Myocyte (in vitro differentiated cells): ENCODE measurements around the gene TCERG1L. TPM values are rescaled to one million over a fixed set of nuclear protein-coding genes. Genes with fewer than 3 reads are reported as not detected.
"Not testable (repeated sequence)": the region's sequence is repeated elsewhere in the genome, so short reads cannot be mapped to it uniquely, and the experiment has no call there.

Source experiments
- DNase-seq: peaks from one replicate; pipeline ENCODE4 v3.0.0-alpha.2; 2012; ENCODE audit warnings: low read depth
- total RNA-seq: library from RNA; depleted of rRNA; stranded (reverse); fragments of >200 nt; gene quantifications from 2 replicates; pipeline ENCODE4 v1.2.3, GENCODE V29; 2014

Gene TCERG1L
- total RNA-seq, 1 donor from 2014 or later = not detected

DNA sequence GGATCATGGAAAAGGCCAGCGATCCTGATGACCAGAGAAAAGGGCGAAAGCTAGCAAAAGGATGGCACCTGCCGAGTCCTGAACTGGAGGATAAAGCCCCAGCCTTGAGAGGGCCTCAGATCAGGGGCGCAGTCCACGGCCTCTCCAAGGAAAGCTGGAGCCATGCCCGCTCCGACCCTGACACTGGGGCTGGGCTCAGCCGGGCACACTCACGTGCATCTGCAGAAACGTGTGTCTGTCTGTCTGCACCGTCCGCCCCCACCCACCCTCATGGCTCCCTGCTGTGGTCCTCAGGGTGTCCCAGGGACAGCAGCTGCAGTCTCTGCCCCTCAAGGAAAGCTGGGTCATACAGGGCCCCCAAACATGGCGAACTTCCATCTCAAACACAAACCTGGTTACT lies 200.5 kb downstream of the TCERG1L start:
- DNase-seq = no peak

DNA sequence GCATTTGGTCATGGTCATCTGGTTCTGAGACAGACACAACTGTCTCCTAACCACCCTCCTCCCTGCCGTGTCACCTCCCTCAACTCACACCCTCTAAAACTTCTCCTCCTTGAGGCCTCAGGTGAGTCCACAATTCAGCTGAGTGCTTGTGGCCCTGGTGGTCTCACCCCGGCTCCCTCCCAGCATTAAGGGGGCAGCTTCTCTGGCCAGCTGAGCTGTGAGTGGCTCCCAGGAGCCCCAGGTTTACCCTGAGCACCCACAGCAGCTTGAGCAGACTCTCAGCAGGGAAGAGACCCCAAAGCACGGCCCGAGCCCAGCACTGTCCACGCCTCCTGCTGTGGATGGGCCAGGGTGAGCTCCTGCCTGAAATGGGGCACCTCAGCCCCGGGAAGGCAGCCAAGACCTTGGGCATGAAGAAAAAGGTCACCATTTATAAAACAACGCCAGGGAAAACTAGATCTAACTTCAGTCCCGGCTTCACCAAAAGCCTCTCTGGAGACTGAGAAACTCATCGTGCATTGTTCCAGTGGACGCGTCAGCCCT lies 201.2 kb downstream of the TCERG1L start:
- no peak for DNase-seq

DNA sequence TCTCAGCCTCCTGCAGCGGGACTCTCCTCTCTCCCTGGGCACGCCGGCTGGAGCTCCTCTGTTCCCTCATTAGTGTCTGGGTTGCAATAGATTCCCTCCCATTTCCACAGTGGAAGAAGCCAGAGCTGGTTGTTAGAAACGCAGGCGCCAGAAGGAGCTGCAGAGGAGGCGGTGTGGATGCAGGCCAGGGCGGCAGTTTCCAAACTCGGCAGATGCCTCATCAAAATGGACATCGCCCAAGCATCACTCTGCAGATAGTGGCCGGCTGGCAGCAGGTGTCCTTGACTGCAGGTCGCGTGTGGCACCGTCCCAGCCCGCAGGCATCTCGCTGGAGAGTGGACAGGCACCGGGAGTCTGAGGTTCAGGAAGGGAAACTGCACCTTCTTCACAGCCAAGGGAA lies 201.8 kb downstream of the TCERG1L start:
- no peak for DNase-seq

DNA sequence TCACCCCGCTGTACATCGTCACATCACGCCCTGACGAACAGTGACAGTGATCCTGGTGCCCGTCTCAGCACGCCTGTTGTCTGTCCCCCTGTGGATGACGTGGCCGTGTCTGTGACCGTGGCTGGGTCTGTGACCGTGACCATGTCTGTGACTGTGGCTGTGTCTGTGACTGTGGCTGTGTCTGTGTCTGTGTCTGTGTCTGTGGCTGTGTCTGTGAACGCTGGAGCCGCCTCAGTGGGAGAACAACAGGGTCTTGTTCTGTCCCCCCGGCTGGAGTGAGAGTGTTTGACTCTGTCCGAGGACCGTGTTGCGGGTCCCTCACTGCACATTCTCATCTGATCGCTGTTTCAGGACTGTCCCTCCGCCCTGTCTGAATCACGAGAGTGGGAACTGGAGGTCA lies 202.2 kb downstream of the TCERG1L start:
- no peak for DNase-seq

DNA sequence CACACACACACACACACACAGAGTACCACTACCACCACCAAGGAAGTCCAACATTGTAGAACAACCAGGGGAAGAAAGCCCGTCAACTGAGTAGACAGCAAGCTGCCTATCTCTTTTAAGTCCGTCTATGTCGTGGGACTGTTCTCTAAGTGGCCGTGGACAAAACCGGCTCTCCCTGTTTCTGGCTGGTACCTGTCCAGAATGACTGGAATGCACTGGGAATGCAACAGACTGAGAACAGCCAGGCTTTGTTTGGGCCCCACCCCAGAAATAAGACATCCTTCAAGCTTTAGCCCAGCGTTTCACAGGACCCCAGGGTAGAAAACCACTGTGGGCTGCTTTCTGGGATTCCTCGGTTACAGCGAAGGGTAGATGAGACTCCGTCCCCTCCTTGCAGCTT lies 203.6 kb downstream of the TCERG1L start:
- no peak for DNase-seq

DNA sequence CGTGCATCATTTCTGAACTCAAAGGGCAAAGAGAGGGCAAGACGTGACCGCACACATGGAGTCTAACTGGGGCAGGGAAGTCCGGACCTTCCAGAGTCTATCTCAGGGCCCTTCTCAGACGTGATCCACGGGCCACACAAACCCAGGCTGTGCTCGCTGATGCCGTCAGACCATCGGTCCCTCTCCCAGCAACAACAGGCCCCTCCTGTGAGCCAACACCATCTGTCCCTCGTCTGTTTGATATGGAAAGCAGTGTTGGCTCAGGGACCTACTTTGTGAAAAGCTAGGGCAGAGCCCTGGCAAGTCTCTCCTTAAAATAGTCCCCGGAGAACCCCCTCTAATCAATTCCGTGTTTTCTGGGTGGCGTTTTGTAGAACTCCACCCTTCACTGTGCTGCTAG lies 208.8 kb downstream of the TCERG1L start:
- no peak for DNase-seq

DNA sequence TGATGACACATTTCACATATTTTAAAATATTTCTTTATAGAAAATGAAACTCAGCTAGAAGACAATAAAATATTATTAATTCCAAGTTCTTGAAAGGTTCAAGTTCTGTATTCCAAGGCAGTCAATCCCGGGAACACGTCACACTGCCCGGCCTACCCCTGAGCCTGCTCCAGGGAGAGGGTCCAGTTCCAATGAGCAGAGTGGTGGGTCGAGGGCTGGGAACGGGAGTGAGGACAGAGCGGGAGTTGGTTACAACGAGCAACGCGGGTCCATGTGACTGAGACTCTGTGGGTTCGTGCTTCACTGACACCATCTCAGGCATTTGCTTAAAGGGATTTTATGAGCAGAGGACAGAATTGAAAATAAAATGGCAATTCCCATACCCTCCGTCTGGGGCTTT lies 209.4 kb downstream of the TCERG1L start:
- no peak for DNase-seq

DNA sequence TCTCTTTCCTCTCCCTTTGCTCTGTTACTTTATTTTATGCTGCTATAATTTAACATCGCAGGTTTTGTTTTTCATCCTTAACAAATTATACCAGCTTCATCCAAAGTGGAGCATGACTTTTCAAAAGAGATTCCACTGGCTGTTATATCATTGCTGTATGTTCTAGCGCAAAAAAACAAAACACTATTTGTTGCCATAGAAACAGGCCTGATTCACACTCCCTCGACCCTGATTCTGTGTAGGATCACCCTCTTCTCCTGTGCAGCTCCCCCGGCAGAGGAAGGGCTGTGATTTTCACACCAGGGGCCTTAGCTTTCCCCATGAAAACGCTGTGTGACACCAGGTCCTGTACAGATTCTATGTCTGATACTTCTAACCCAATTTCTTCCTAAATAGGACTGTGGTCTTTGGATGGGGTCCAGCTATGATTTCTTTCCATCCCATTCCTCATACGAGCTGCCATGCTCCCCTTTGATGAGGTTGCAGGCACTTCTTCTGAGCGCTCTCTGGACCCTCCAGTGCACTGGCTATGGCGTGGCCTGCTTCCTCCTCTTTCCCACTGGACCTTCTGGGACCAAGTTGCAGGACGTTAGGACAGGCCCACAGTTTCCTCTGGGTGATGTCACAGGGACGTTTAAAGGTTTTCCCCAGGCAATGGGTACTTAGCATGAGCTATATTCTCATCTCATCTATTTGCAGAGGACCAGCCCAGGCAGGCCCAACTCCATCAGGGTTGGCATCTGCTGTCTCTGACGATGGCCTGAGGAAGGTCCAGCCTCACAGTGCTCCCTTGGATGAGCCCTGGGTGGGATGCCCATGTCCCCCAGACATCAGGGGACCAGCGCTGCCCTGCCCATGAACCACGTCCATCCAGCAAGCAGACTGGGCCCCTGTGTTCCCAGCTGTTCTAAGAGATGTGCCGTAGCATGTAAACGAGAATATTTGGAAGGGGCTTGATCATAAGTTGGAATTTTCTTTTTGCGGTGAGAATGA lies 210.8 kb downstream of the TCERG1L start:
- not testable (repeated sequence) for DNase-seq

DNA sequence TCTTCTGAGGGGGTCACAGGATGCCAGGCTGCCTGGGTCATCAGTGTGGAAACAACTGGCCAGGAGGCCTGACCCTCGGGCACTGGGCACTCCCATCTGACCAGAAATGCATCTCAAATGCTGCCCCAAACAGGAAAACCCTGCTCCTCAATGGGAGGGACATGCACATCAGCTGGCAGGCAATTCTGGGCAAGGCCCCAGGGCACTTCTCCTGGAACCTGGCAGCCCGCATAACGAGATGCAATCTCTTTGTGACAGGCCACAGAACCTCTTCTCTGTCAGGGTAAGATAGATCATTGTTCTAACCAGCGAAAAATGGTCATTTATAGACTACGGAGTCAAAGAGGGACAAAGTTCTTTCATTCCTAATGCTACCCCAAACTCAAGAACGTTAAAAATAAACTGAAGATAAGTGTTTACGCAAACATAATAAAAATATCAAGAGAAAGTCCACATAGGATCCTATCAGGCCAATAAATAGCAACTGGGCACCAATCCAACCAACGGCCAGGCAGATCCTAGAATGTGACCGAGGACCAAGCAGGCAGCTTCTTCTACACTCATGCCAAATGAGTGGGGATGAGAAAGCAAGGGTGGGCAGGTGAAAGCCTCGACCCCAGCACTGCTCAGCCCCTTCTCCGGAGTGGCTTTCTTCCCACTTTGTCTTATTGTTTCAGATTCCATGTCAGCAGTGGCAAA lies 212.3 kb downstream of the TCERG1L start:
- no peak for DNase-seq

DNA sequence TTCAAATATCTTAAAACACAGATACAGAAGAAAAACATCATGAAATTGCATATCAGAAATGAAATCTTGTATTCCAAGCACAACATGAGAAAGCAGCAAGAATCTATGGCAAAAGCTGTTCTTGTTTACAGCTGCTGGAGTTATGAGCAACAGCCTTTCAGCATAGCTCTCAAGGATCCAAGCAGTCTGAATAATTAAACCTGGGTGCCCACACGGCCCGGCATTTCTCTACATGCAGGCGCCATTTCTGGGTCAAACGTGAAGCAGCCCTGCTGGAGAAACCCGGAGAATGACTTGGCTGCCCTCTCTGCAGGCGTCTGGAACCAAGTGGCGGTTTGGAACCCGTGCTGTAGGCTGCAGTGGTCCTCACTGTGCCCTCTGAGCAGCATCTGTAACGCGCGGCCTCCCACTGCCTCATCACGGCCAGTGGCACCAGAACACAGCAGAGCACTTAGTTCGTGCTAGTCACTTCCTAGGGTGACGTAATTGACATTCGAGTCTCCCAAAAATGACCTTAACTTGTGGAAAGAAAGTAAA lies 213.0 kb downstream of the TCERG1L start:
- no peak for DNase-seq

DNA sequence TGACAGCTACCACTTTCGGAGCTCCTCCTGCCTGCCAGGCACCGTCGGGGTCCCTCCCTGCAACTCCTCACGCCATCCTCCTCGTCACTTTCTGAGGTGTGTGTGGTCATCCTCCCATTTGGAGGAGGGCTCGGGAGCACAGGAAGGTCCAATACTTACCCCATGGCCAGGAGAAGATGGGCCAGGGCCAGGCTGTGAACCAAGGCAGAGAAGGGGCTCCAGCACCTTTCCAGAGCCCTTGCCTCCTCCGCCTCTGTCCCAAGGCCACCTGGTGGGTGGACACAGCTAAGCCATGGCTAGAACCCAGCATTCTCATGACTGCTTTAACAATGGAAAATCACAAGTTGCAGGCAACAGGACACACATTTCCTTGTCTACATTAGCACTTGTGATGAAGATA lies 215.5 kb downstream of the TCERG1L start:
- no peak for DNase-seq

DNA sequence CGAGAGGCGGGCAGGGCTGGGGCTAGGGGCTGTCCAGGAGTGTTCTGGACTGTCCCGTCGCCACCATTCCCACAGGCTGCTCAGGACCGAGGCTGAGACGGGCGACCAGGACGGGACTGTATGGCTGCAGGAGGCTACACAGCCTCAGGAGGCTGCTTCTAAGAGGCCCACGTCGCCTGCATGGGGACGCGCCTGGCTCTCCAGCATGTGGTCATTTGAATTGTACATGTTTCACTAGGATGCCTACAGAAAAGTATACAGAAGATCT lies 216.3 kb downstream of the TCERG1L start:
- DNase-seq = no peak

DNA sequence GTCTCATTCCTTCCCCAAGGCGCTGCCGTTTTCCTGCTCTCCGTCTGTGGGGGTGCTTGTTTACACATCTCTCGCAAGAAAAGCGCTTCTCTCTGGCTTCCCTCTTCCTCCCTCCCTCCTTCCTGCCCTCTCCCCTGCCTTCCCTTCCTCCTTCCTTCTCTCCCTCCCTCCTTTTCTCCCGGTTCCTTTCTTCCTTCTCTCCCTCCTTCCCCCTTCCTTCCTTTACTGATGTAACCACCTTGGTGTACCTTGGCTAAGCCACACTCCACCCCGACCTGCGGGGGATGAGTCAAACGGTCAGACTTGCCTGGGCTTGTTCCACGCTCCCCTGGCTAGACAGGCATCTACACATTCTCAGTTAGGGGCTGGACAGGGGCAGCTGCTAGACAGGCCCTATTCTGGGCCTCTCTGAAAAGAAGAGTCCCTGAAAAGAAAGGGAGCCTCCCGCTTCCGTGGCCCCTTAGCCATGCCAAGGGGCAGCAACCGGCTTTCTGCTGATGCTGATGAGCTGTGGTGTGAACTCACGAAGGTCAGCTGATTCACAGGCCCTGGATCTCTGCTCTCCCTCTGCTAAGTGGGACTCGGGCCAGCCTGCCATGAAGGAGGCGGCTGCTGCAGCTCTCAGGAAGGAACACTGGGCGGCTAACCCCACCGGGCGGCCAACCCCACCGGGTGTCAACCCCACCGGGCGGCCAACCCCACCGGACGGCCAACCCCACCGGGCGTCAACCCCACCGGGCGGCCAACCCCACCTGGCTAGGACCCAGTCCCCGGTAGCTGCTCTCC lies 216.8 kb downstream of the TCERG1L start:
- DNase-seq = no peak

DNA sequence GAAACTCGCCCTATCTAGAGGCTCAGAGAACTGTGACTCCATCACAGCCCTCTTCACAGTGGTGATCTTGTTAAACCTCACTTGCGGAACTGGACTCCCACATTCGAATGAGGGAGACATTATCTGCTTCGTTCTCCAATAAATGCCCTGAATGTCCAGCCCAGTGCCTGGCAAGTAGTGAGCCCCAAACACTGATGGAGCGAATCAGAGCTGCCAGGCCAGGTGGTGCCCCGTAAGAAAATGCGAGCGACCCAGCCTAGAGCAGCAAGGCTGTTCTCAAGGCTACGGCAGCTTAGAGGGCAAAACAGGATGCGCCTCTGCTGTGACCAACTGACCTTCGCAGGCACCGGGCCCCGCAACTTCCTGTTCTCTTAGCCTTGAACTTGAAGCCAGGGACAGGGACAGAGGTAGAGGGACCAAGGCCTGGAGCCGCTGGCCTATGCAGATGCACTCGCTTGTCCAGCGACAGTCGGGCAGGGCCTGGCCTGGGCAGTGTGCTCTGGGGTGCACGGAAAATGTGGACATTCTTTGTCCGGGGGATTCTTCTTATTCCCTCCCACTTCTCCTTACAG lies 217.6 kb downstream of the TCERG1L start:
- no peak for DNase-seq

DNA sequence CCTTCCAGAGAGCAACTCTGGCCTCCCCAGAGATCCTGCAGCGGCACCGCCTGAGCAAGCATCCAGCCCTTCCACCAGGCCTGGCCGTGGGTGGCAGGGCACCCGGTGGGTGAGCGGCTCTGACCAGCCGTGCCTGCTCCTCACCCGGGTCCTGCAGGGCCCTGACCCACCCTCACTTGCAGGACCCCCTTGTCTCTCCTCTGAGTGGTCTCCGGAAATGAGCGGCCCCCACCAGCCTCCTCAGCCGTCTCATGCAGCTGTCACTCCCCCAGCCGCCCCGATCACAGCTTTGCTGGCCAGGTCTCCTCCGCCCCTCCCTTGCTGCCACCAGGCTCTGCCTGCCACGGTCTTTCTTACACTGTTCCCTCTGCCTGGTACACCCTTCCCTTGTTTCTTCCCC lies 218.2 kb downstream of the TCERG1L start:
- no peak for DNase-seq

DNA sequence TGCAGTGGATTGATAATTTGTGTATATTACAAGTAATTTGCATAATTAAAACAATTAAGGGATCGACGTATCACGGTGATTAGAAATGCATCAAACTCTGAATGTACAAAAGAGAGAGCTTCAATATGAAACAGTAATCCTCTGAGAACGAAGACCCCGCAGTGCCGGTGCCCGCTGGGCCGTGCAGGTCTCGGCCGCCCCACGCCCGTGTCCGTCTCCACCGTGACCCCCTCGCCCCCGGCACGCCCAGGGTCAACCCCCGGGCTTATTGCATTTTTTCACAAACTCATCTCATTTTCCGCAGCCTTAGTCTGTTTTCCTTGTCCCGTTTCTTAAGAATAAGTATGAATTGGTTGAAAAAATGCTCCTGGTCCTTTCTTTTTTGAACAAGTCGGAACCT lies 218.6 kb downstream of the TCERG1L start:
- no peak for DNase-seq

DNA sequence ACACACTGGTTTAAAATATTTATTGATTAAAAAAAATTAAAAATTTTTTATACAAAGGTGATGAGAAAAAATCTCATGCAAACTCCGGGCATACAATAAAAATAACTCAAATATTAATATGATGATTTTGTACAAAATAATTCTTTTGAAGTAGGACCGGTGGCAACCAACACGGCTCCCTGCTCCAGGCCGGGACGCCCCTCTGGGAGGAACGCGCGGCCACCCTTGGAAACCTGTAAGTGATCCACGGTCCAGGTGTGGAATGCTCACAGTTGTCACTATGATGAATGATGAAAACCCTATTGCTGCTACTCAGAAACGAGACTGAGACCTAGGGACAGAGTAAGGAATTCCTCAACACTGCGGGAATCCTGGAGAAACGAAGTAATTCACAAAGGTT lies 219.1 kb downstream of the TCERG1L start:
- no peak for DNase-seq

DNA sequence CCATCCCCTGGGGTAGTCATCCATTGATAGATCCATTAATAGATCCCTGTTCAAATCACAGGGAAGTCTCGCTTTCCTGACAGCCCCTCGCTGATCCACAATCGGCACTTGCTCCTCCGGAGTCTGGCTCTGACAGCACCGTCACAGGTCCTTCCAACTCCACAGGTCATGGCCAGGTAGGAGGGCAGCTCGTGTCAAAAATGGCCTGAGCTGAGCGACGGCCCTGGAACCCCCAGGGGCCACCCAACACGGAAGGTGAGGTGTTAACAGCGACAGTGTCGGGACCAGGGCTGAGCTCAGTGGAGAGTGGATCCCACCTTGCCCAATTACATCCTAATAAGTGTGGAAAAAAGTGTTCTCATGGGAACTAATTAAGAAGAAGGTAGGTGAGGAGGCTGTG lies 219.8 kb downstream of the TCERG1L start:
- no peak for DNase-seq

DNA sequence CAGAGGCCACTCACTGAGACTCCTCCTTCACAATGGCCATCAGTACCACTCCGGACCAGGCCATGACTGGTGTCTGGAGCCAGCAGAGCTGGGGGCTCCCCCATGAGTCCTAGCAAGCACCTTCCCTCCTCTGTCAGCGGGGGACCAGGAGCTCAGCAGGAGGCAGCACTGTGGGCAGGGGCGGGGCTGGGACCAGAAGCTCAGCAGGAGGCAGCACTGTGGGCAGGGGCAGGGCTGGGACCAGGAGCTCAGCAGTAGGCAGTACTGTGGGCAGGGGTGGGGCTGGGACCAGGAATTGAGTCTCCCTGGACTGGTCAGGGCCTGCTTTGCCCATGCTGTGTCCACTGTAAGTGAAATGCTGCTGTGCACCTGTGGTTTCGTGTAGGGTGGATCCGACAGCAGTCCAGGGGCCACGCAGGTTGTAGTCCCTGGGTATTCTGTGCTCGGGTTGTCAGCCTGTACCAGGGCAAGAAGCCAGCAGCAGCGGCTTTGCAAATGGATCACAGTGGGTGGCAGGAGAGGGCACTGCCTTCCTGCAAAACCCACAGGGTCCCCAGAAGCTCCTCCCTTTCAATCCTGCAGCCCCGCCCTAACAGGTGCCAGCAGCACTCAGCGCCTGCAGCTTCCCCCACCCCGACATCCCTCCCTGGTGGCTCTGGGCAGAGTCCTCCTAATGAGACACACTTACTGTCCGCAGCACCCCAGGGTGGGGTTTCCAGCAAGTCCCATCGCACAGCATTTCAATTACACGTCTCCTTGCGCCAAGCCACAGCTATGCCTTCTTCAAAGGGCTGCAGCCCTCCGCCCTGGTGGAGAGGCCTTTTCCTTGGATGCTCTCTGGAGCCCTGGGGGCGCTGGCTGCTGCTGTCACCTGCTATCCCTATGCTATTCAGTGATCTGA lies 220.5 kb downstream of the TCERG1L start:
- DNase-seq = no peak

DNA sequence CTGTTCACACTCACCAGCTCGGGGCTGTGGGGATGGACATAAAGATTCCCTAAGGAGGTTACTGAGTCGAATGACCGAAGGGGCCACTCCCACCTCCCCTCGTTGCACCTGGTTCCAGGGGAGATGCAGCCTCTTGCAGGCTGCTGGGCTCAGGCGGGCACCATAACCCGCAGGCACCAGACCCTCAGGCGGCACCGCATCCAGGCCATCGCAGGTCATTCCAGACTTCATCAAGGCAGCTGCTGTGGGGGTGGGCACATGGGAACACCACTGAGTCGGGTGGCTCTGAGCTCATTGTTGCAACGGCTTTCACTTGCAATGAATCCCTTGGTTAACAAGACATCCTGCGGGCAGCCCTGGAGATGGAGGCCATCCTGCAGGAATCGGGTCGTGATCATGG lies 221.7 kb downstream of the TCERG1L start:
- DNase-seq = no peak
